NOMO-1 (cell line): ENCODE measurements around the gene CENPN.

Experiments
- DNase-seq, 2 experiments: peaks; one replicate each; lab custom pipeline; 2025; ENCODE audit not compliant: unreplicated experiment in 2 of 2; lab: John Stamatoyannopoulos, UW

The CENPN gene

DNA sequence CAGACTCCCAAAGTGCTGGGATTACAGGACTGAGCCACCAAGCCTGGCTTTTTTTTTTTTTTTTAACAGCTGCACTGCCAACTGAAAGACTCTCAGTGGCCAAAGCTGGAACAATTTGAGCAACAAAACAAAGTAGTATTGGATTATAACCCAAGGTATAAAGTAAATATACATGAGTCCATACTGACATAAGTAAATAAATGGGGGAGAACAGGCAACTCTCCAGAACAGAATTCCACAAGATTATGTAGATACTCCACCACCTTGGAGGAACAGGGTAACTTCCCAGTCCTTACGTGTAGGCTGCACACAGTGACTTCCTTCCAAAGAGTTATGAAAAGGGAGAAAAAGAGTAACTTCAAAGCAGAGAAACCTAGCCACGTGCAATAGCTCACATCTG, 16.0 kb upstream of the CENPN start:
- no peak for DNase-seq

DNA sequence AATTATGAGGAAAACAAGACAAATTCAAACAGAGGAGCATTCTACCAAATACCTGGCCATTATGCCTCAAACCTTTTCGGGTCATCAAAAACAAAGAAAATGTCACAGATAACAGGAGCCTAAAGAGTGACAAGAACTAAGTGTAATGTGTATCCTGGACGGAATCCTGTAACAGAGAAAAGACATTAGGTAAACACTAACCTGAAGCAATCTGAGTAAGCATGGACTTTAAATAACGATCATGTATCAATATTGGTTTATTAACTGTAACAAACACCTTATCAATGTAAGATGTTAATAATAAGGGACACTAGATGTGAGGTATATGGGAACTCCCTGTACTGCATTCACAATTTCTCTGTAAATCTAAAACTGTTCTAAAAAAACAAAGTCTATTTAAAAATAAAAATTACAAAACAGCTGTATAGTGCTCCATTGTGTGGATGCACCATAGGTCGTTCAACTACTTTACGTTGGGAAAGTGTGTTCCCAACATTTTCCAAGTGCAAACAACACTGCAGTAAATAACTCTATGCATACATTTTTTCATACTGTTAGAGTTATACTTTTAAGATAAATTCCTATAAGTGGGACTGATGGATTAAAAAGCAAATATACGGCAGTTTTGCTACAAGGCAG, 15.1 kb upstream of the CENPN start:
- DNase-seq: no peak

GRCh38 chr16:80992676-80993293, 14.2 kb upstream of the CENPN start:
- no peak for DNase-seq

- DNase-seq: no peak
Observed at GRCh38 chr16:80993307-80993706, 13.7 kb upstream of the CENPN start.

DNA sequence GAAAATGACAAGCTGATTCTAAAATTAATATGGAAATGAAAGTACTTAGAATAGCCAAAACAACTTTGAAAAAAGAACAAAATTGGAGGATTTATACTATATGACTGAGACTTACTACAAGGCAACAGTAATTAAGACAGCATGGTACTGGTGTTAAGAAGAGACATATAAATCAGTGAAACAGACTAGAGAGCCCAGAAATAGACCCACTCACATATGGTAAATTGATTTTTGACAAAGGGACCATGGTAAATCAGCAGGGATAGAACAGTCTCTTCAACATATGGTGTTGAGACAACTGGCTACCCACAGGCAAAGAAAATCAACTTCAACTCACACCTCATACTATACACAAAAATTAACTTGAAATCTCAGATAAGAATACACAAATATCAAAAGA, 13.2 kb upstream of the CENPN start:
- DNase-seq: no peak

GRCh38 chr16:80994451-80994850, 12.6 kb upstream of the CENPN start:
- DNase-seq: no peak

GRCh38 chr16:80996688-80997138, 10.3 kb upstream of the CENPN start:
- DNase-seq: no peak

- no peak for DNase-seq
Observed at GRCh38 chr16:80997139-80997798, 9.7 kb upstream of the CENPN start.

GRCh38 chr16:80997964-80998620, 8.9 kb upstream of the CENPN start:
- peak in 1 of 2 experiments; percentile 0 for DNase-seq

DNA sequence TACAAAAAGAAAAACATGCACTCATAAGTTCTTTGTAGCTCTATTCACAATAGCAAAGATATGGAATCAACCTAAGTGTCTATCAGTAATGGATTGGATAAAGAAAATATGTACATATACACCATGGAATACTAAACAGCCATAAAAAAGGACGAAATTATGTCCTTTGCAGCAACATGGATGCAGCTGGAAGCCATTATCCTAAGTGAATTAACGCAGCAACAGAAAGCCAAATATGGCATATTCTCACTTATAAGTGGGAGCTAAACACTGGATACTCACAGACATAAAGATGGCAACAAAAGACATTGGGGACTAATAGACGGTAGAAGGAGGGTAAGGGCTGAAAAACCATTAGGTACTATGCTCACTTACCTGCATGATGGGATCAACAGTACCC, 6.1 kb upstream of the CENPN start:
- DNase-seq: no peak

DNA sequence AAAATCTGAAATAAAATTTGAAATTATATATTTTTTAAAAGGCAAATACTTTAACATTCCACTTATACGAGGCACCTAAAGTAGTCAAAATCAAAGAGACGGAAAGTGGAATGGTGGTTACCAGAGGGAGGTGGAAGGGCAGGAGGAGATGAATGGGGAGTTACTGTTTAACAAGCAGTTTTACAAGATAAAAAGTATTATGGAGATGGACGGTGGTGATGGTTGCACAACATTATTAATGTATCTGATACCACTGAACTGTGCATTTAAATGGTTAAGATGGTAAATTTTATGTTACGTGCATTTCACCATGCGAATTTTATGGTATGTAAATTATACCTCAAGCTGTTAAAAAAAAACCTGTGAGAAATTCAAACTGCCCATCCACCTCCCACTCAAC, 5.7 kb upstream of the CENPN start:
- no peak for DNase-seq

DNA sequence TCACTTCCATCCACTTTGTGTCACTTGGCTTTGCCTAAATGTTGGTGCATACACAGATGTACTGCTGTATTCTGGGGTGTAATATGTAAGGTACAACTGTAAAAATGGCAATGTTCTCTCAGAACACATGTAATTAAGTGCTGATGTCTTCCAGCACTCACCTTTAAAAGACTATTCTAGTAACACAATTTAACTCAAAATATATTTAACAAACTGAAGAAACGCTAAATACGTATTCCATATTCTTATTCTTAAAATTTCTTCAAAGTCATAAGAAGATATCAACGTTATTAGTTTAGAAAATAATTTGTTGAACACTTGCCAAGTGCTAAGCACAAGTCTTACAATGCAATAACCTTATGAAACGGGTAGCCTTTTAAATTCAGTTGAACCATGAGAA, 4.0 kb upstream of the CENPN start:
- DNase-seq: no peak

GRCh38 chr16:81003610-81004460, 3.2 kb upstream of the CENPN start:
- no peak for DNase-seq

- DNase-seq: peak; percentile 29 to 73
Observed at GRCh38 chr16:81004646-81005353, 2.2 kb upstream of the CENPN start.

GRCh38 chr16:81005610-81006161, 1.3 kb upstream of the CENPN start:
- DNase-seq: peak; percentile 2 to 20

- peak; percentile 46 to 67 for DNase-seq
Observed at GRCh38 chr16:81006211-81006812, 702 bp upstream of the CENPN start.

DNA sequence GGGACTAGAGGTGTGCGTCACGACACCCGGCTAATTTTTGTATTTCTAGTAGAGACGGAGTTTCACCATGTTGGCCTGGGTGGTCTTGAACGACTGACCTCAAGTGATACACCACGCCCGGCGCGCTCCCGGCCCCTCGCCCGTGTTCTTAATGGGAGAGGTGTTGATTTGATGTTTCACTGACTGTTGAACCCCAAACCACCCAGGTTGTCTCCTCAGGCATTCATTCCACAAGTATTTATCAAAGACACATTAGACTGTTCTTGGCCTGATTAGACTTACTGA, 1.4 kb downstream of the CENPN start:
- DNase-seq: no peak

- no peak for DNase-seq
Observed at GRCh38 chr16:81012974-81013373, 6.0 kb downstream of the CENPN start.

DNA sequence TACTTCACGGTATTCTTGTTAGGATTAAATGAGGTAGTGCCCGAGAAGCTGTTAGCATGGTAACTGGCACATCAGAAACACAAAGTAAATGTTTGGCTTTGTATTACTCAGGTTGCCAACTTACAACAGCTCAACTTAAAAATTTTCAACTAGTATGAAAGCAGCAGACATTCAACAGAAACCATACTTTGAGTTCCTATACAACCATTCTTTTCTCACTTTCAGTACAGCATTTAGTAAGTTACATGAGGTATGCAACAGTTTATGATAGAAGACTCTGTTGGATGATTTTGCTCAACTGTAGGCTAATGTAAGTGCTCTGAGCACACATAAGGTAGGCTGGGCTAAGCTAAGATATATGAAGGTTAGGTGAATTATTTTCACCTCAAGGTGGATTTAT, 7.7 kb downstream of the CENPN start:
- DNase-seq: no peak

GRCh38 chr16:81018496-81018895, 11.5 kb downstream of the CENPN start:
- DNase-seq: no peak
